ENCODE measurements around the gene NEK2. TPM values are rescaled to one million over a fixed set of nuclear protein-coding genes. Genes with fewer than 3 reads are reported as not detected.
"Not testable (repeated sequence)": the region's sequence is repeated elsewhere in the genome, so short reads cannot be mapped to it uniquely, and the experiment has no call there.

The NEK2 gene
- total and polyA plus RNA-seq, 5 donors from 2014 or later: 0.81 to 1.5 (median 1.5) TPM

DNA sequence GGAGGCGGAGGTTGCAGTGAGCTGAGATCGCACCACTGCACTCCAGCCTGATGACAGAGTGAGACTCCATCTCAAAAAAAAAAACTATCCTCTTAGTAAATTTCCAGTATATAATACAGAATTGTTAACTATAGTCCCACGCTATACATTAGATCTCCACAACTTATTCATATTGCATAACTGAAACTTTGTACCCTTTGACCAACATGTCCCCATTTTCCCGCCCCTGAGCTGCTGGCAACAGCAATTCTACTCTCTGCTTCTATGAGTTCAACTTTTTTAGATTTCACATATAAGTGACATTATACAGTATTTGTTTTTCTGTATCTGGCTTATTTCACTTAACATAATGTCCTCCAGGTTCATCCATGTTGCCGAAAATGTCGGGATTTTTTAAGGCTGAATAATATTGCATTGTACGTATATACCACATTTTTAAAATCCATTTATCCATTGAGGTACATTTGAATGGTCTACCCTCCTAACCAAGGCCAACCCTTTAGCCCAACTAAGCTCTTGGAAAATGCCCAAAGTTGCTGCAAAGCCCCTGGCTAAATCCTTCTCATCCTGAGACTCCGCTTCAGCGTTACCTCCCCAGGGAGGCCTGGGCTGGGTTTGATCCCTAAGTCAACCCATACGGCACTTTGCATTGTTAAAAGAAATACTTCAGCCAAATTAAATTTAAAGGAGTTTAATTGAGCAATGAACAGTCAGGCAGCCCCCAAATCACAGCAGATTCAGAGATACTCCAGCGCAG lies 34.2 kb downstream of the NEK2 start:
- no peaks in the 10 kb centered on the region for H3K36me3 ChIP-seq (ENCODE audit: control insufficient read depth, insufficient read depth, low read length)
- no peak overlapping the region for H3K4me3 ChIP-seq (ENCODE audit: low read depth, low read length)
- no peak overlapping the region for H3K27ac ChIP-seq (ENCODE audit: insufficient read depth, low read length, poor library complexity, severe bottlenecking)
- H3K4me1 ChIP-seq (ENCODE audit: control insufficient read depth, insufficient read depth, low read length, poor library complexity, severe bottlenecking): no peaks in the 10 kb centered on the region
- H3K27me3 ChIP-seq (ENCODE audit: control insufficient read depth, insufficient read depth, low read length): no peaks in the 10 kb centered on the region
- peaks cover 0 to 15% (median 3%) of the 10 kb centered on the region in 4 donors for H3K4me1 Mint-ChIP-seq
- no peaks in the 10 kb centered on the region for H3K36me3 Mint-ChIP-seq
- no peak overlapping the region for H3K4me3 Mint-ChIP-seq
- no peak overlapping the region for H3K27ac Mint-ChIP-seq
- ATAC-seq (ENCODE audit: low read depth in 2 of 2) (no peak), DNase-seq (no peak)
- H3K9me3 Mint-ChIP-seq: peaks cover 0 to 1% (median 0%) of the 10 kb centered on the region in 7 donors
- H3K9me3 ChIP-seq (ENCODE audit: control insufficient read depth in 2 of 2, low read length in 2 of 2): no peaks in the 10 kb centered on the region
- peaks cover 5% of the 10 kb centered on the region for H3K27me3 Mint-ChIP-seq

DNA sequence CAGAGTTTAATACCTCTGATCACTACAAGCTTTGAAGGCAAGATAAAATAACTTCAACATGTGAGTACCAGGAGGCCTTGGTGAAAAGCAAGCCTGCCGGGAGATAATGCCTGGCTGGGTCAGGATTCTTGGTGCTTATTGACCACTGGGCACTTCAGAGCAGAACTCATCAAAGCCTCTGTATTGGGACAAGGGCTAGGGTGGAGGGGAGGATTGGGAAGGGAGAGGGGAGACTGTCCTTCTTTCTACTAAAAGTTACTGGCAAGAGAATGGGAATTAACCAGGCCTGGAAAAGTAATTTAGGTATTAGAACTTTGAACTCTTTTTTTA lies 35.2 kb downstream of the NEK2 start:
- no peak overlapping the region for H3K27ac Mint-ChIP-seq
- ATAC-seq (ENCODE audit: low read depth in 2 of 2) (no peak), DNase-seq (no peak)
- H3K9me3 ChIP-seq (ENCODE audit: control insufficient read depth in 2 of 2, low read length in 2 of 2): no peaks in the 10 kb centered on the region
- peaks cover 5% of the 10 kb centered on the region for H3K27me3 Mint-ChIP-seq
- peaks cover 0 to 1% (median 0%) of the 10 kb centered on the region in 7 donors for H3K9me3 Mint-ChIP-seq
- no peaks in the 10 kb centered on the region for H3K36me3 Mint-ChIP-seq
- H3K4me3 ChIP-seq (ENCODE audit: low read depth, low read length): no peak overlapping the region
- H3K4me1 ChIP-seq (ENCODE audit: control insufficient read depth, insufficient read depth, low read length, poor library complexity, severe bottlenecking): no peaks in the 10 kb centered on the region
- no peak overlapping the region for H3K4me3 Mint-ChIP-seq
- H3K27me3 ChIP-seq (ENCODE audit: control insufficient read depth, insufficient read depth, low read length): no peaks in the 10 kb centered on the region
- H3K4me1 Mint-ChIP-seq: peaks cover 0 to 15% (median under 1%) of the 10 kb centered on the region in 4 donors
- no peaks in the 10 kb centered on the region for H3K36me3 ChIP-seq (ENCODE audit: control insufficient read depth, insufficient read depth, low read length)
- no peak overlapping the region for H3K27ac ChIP-seq (ENCODE audit: insufficient read depth, low read length, poor library complexity, severe bottlenecking)

DNA sequence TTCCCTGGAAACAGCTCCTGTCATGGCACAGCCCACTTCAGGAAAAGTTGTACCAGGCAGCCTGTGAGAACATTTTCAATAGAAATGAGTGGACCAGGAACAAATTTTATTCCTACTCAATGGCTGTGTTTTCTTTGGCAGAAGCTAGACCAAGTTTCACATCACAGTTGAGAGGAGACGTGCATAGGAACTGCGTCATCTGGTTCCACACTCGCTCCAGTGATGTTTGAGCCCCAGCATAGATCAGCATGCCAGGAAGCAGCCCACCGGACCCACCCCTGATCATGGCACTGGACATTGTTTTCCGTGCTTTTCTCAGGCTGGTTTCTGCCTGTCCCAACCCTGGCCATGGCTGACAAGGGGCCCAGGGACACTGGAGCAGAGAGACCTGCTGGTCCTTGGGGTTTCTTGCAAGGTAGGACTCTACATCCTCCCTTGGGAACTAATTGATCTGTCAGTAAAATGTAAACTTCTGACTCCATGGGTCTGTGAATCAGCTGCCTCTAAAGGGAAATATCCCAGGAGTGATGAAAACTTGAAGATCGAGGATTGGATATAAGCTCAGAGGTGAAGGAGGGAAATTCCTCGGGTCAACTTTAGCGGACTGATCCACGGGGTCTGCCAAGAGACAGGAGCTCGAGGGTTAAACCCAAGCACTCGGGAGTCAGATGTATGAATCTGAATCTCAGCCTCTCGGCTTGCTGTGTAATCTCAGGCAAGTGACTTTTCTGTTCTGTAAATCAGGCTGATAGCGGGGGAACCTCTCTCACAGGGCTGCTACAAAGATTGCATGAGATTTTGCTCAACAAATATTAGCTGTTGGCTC lies 35.7 kb downstream of the NEK2 start:
- DNase-seq (no peak), ATAC-seq (ENCODE audit: low read depth in 2 of 2) (no peak)
- Histone ChIP-seq H3K4me1 (ENCODE audit: control insufficient read depth, insufficient read depth, low read length, poor library complexity, severe bottlenecking) (no peaks in the 10 kb centered on the region), H3K36me3 (ENCODE audit: control insufficient read depth, insufficient read depth, low read length) (no peaks in the 10 kb centered on the region), H3K27ac (ENCODE audit: insufficient read depth, low read length, poor library complexity, severe bottlenecking) (no peak overlapping the region), H3K9me3 (ENCODE audit: control insufficient read depth in 2 of 2, low read length in 2 of 2) (no peaks in the 10 kb centered on the region), H3K27me3 (ENCODE audit: control insufficient read depth, insufficient read depth, low read length) (no peaks in the 10 kb centered on the region), H3K4me3 (ENCODE audit: low read depth, low read length) (no peak overlapping the region)
- Mint-ChIP-seq H3K27me3 (peaks cover 5% of the 10 kb centered on the region), H3K9me3 (peaks cover 0 to 1% (median 0%) of the 10 kb centered on the region in 7 donors), H3K36me3 (no peaks in the 10 kb centered on the region), H3K27ac (no peak overlapping the region), H3K4me3 (no peak overlapping the region), H3K4me1 (peaks cover 0 to 15% (median 0%) of the 10 kb centered on the region in 4 donors)

DNA sequence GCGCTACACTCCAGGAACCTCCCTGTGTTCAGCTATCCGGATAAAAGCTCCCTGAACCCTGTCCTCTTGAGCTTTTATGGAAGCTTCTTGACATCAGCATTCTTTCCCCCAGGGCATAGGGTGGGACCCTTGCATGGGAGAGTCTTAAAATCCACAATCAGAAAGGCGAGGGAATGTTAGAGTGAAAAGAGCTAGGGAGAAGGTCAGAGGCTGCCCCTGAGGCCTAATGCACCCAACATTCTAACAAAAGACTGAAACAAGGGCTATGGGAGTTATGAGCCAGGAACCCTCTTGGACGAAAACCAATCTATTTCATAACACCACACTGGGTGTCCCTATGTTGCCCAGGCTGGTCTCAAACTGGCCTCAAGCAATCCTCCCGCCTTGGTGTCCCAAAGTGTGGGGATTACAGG lies 36.7 kb downstream of the NEK2 start:
- Histone ChIP-seq H3K4me1 (ENCODE audit: control insufficient read depth, insufficient read depth, low read length, poor library complexity, severe bottlenecking) (no peaks in the 10 kb centered on the region), H3K27me3 (ENCODE audit: control insufficient read depth, insufficient read depth, low read length) (no peaks in the 10 kb centered on the region), H3K9me3 (ENCODE audit: control insufficient read depth in 2 of 2, low read length in 2 of 2) (no peaks in the 10 kb centered on the region), H3K36me3 (ENCODE audit: control insufficient read depth, insufficient read depth, low read length) (no peaks in the 10 kb centered on the region), H3K27ac (ENCODE audit: insufficient read depth, low read length, poor library complexity, severe bottlenecking) (no peak overlapping the region), H3K4me3 (ENCODE audit: low read depth, low read length) (no peak overlapping the region)
- Mint-ChIP-seq H3K4me3 (no peak overlapping the region), H3K4me1 (peaks cover 0 to 11% (median 0%) of the 10 kb centered on the region in 4 donors), H3K9me3 (peaks cover 0 to 1% (median 0%) of the 10 kb centered on the region in 7 donors), H3K27me3 (peaks cover 5% of the 10 kb centered on the region), H3K27ac (no peak overlapping the region), H3K36me3 (no peaks in the 10 kb centered on the region)
- no peak for ATAC-seq (ENCODE audit: low read depth in 2 of 2)
- DNase-seq: no peak

DNA sequence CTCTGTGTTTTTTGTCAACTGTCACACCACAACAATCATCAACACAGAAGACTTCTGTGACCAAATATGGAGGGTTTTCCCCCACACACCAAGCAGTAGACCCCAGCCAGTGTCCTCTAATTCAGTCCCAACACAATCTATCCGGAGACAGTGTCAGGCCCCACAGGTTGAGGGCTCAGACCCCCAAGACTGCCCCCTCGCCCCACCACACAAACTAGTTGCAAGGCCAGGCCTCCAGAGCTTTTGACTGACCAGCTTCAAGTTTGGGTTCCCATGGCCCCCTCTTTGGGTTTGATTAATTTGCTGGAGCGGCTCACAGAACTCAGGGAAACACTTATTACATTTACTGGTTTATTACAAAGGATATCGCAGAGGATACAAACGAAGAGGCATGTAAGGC lies 37.2 kb downstream of the NEK2 start:
- Mint-ChIP-seq H3K9me3 (peaks cover 0 to 1% (median 0%) of the 10 kb centered on the region in 7 donors), H3K4me1 (peaks cover 0 to 7% (median 0%) of the 10 kb centered on the region in 4 donors), H3K4me3 (no peak overlapping the region), H3K27me3 (peaks cover 5% of the 10 kb centered on the region), H3K36me3 (no peaks in the 10 kb centered on the region), H3K27ac (no peak overlapping the region)
- no peaks in the 10 kb centered on the region for H3K4me1 ChIP-seq (ENCODE audit: control insufficient read depth, insufficient read depth, low read length, poor library complexity, severe bottlenecking)
- H3K27ac ChIP-seq (ENCODE audit: insufficient read depth, low read length, poor library complexity, severe bottlenecking): no peak overlapping the region
- no peaks in the 10 kb centered on the region for H3K36me3 ChIP-seq (ENCODE audit: control insufficient read depth, insufficient read depth, low read length)
- no peak overlapping the region for H3K4me3 ChIP-seq (ENCODE audit: low read depth, low read length)
- DNase-seq (no peak), ATAC-seq (ENCODE audit: low read depth in 2 of 2) (no peak)
- H3K27me3 ChIP-seq (ENCODE audit: control insufficient read depth, insufficient read depth, low read length): no peaks in the 10 kb centered on the region
- H3K9me3 ChIP-seq (ENCODE audit: control insufficient read depth in 2 of 2, low read length in 2 of 2): no peaks in the 10 kb centered on the region

DNA sequence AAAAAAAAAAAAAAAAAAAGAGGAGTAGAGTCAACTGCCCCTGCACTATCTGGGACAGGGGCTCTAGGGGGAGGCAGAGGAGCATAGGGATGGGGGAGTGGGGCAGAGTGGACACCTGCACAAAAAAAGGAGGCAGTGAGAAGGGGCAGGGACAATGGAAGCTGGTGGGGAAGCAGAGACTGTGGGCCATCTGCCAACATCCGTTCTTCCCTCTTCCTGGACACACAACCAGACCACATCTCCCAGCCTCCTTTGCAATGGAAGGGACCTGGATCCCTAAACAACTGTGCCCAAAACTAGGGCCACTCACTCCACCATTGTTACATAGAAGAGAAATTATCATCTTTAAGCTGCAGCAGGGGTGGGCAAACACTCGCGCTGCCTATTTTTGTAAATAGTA lies 38.4 kb downstream of the NEK2 start:
- Mint-ChIP-seq H3K27ac (no peak overlapping the region), H3K27me3 (peaks cover 5% of the 10 kb centered on the region), H3K9me3 (peaks cover 0 to 1% (median 0%) of the 10 kb centered on the region in 7 donors), H3K36me3 (no peaks in the 10 kb centered on the region), H3K4me1 (no peaks in the 10 kb centered on the region), H3K4me3 (no peak overlapping the region)
- DNase-seq (no peak), ATAC-seq (ENCODE audit: low read depth in 2 of 2) (no peak)
- H3K4me3 ChIP-seq (ENCODE audit: low read depth, low read length): no peak overlapping the region
- H3K9me3 ChIP-seq (ENCODE audit: control insufficient read depth in 2 of 2, low read length in 2 of 2): no peaks in the 10 kb centered on the region
- no peak overlapping the region for H3K27ac ChIP-seq (ENCODE audit: insufficient read depth, low read length, poor library complexity, severe bottlenecking)
- H3K36me3 ChIP-seq (ENCODE audit: control insufficient read depth, insufficient read depth, low read length): no peaks in the 10 kb centered on the region
- no peaks in the 10 kb centered on the region for H3K27me3 ChIP-seq (ENCODE audit: control insufficient read depth, insufficient read depth, low read length)
- H3K4me1 ChIP-seq (ENCODE audit: control insufficient read depth, insufficient read depth, low read length, poor library complexity, severe bottlenecking): no peaks in the 10 kb centered on the region

DNA sequence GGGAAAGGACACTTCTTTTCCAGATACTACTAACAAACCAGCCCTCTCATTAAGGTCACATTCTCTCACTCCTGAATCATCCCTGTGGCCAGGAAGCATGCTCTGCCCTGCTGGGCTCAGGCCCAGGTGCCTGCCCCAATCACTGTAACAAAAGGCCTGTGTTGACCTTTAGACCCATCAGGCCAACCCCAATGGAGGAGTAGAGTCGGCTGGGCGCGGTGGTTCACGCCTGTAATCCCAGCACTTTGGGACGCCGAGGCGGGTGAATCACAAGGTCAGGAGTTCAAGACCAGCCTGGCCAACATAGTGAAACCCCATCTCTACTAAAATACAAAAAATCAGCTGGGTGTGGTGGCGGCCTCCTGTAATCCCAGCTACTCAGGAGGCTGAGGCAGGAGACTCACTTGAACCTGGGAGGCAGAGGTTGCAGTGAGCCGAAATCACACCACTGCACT lies 38.8 kb downstream of the NEK2 start:
- not testable (repeated sequence) for ATAC-seq (ENCODE audit: low read depth in 2 of 2); H3K4me3 ChIP-seq (ENCODE audit: low read depth, low read length); H3K4me3 Mint-ChIP-seq; H3K4me1 Mint-ChIP-seq; H3K27me3 ChIP-seq (ENCODE audit: control insufficient read depth, insufficient read depth, low read length); H3K36me3 ChIP-seq (ENCODE audit: control insufficient read depth, insufficient read depth, low read length); DNase-seq; H3K27ac ChIP-seq (ENCODE audit: insufficient read depth, low read length, poor library complexity, severe bottlenecking); H3K27ac Mint-ChIP-seq; H3K4me1 ChIP-seq (ENCODE audit: control insufficient read depth, insufficient read depth, low read length, poor library complexity, severe bottlenecking); H3K9me3 Mint-ChIP-seq; H3K27me3 Mint-ChIP-seq; H3K9me3 ChIP-seq (ENCODE audit: control insufficient read depth in 2 of 2, low read length in 2 of 2); H3K36me3 Mint-ChIP-seq

All from CD4-positive, CD25-positive, alpha-beta regulatory T cell (primary cell).